T-helper 2 cell treated with Interferon-gamma antibody and Interleukin-4, amounts not matched to agents 5 μg/mL and 100 μg/mL, for 36 hours (primary cell): Measurements from ENCODE around the gene SYNE2.

Experiments used
- DNase-seq: peaks from one replicate; pipeline ENCODE4 v3.0.0; 2021; ENCODE audit warnings: low spot score
- H3K27ac Mint-ChIP-seq: one replicate; pipeline ENCODE4 v1.8.0; 2021; ENCODE audit warnings: mild to moderate bottlenecking, mixed read lengths
- H3K27me3 Mint-ChIP-seq: one replicate; pipeline ENCODE4 v1.8.0; 2021; ENCODE audit warnings: low read depth, mixed read lengths
- H3K36me3 Mint-ChIP-seq: one replicate; pipeline ENCODE4 v1.8.0; 2021; ENCODE audit warnings: low read depth, mixed read lengths
- H3K4me1 Mint-ChIP-seq: one replicate; pipeline ENCODE4 v1.8.0; 2021; ENCODE audit warnings: low read depth, mixed read lengths
- H3K4me3 Mint-ChIP-seq: one replicate; pipeline ENCODE4 v1.8.0; 2022; ENCODE audit warnings: mild to moderate bottlenecking, moderate library complexity, mixed read lengths
- H3K9me3 Mint-ChIP-seq: one replicate; pipeline ENCODE4 v1.8.0; 2021; ENCODE audit warnings: mixed read lengths

Gene SYNE2

DNA sequence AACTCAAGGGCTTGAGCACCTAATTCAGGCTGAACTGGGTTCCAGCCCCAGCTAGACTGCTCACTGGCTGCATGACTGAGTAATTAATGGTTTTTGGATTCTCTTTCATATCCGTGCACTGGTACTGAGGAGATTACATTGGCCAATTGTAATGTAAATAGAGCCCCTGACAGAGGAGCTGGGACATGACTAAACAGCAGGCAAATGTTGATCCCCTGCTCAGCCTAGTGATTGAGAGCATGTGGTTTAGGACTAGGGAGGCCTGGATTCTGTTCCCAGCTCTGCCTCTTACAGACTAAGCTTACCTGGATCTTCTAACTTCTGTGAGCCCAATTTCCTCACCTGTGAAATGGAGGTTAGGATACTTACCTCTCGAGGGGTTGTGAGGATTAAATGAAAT, 237.1 kb downstream of the SYNE2 start:
- H3K36me3 Mint-ChIP-seq, result peaks cover 6% of the 10 kb centered on the region
- H3K4me3 Mint-ChIP-seq, result no peak overlapping the region
- no peak for DNase-seq
- H3K9me3 Mint-ChIP-seq, result no peaks in the 10 kb centered on the region
- no peak overlapping the region for H3K27ac Mint-ChIP-seq
- H3K27me3 Mint-ChIP-seq, result no peaks in the 10 kb centered on the region
- H3K4me1 Mint-ChIP-seq, result no peaks in the 10 kb centered on the region

DNA sequence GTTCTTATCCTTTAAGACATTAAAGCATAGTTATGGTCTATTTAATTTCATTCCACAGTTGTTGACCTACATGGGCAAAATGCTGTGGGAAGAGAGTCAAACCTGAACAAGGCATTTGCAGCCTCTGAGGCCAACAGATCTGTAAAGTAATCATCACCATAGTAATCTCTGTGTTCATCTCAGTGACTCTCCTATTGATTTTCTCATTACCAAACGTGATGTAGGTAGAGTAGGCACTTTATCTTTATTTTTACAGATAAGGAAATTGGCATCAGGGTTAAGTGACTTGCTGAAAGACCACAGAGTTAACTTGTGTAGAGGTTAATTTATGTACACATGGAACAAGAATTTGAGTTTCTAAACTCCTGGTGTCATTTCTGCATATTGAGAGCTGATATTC, 238.4 kb downstream of the SYNE2 start:
- no peak for DNase-seq
- Mint-ChIP-seq H3K4me3 (no peak overlapping the region), H3K27ac (no peak overlapping the region), H3K36me3 (peaks cover 3% of the 10 kb centered on the region), H3K4me1 (no peaks in the 10 kb centered on the region), H3K9me3 (no peaks in the 10 kb centered on the region), H3K27me3 (no peaks in the 10 kb centered on the region)

DNA sequence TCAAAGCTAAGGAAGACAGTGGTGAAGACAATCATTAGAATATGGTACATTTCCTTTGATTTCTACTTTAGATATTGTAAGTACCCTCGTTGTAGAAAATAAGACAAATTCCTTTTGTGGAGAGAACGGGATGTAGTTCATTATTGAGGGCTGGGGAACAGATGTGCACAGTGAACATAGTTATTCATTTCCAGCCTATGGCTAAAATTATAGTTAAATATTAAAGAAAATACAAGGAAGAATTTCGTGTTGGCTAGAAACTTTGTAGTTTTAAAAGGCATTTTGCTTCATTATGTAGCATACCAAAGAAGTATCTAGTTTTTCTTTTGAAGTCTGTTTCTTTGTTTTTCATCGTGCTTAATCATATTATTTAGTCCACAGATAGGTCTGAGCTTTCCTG, 239.5 kb downstream of the SYNE2 start:
- Mint-ChIP-seq H3K36me3 (peaks cover 4% of the 10 kb centered on the region), H3K27ac (no peak overlapping the region), H3K4me3 (no peak overlapping the region), H3K27me3 (no peaks in the 10 kb centered on the region), H3K9me3 (no peaks in the 10 kb centered on the region), H3K4me1 (no peaks in the 10 kb centered on the region)
- DNase-seq, result no peak

DNA sequence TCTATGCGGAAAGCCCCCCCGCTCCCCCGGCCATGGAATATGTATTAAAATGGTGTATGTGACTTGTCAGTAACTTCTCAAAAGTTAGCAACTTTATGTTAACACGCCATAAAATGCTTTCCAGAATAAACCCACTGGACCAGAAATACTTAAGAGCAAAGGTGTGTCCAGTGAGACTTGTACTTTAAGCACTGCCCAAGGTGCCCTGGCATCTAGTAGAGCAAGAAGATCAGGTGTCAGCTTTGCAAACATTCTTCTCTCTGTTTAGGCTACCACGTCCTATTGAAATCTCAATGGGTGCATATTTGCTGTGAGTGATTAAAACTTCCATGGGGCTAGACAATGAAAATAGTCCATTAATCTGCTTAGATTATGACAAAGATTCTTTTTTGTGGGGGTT, 240.1 kb downstream of the SYNE2 start:
- Mint-ChIP-seq H3K4me3 (no peak overlapping the region), H3K27ac (no peak overlapping the region), H3K36me3 (peaks cover 4% of the 10 kb centered on the region), H3K4me1 (no peaks in the 10 kb centered on the region), H3K27me3 (no peaks in the 10 kb centered on the region), H3K9me3 (no peaks in the 10 kb centered on the region)
- no peak for DNase-seq

DNA sequence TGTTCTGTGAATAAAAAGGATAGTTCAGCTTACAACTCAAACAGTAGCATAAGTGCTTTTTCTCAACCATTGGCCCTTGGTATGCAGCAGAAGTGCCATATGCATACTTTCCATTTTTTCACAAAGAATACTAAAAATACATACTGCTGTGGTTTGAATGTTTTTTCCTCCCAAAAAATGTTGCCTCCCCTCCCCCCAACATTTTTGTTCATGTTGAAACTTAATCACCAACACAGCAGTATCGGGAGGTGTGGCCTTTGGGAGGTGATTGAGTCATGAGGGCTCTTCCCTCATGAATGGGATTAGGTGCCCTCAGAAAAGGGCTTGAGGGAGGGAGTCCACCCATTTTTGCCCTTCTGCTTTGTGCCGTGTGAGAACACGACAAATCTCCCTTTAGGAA, 242.8 kb downstream of the SYNE2 start:
- H3K27me3 Mint-ChIP-seq, result no peaks in the 10 kb centered on the region
- no peak overlapping the region for H3K27ac Mint-ChIP-seq
- no peak for DNase-seq
- H3K4me1 Mint-ChIP-seq, result no peaks in the 10 kb centered on the region
- H3K9me3 Mint-ChIP-seq, result no peaks in the 10 kb centered on the region
- H3K36me3 Mint-ChIP-seq, result peaks cover 8% of the 10 kb centered on the region
- H3K4me3 Mint-ChIP-seq, result no peak overlapping the region

DNA sequence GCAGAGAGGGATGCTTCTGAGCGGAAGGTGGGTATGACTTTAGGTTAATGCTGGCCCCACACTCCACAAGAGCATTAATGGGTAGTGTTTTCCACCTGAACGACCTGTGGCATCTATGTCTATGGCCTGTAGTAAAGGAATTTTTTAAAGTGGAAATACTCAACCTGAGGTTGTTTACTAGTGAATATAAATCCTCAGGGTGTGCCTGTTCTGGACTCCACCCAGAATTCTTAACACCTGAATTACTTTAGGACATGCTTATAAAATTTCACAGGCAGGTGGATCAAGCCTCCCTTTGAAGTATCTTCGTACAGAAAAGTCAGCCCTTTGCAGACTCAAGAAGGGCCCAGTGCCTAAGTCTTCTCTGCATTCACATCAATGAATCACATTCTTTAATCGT, 245.3 kb downstream of the SYNE2 start:
- Mint-ChIP-seq H3K36me3 (peaks cover 13% of the 10 kb centered on the region), H3K9me3 (no peaks in the 10 kb centered on the region), H3K27me3 (no peaks in the 10 kb centered on the region)

DNA sequence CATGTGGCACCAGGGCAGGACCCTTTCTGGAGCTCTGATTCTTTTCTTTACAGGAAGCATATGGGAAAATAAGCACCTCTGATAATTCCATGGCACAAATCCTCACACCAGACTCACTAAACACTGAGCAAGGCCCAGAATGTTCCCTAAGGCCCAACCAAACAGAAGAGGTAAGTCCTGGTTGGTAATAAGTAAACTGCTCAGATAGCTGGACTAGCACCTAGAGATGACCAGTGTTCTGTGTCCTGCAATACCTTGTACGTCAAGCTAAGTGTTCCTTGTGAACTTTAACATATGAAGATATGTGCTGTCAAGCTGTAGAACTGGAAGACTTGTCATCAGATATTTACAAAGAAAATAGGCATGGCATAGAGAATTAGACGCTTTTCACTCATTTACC, 254.6 kb downstream of the SYNE2 start:
- Mint-ChIP-seq H3K27me3 (no peaks in the 10 kb centered on the region), H3K27ac (no peak overlapping the region), H3K9me3 (no peaks in the 10 kb centered on the region), H3K36me3 (peaks cover 17% of the 10 kb centered on the region), H3K4me1 (no peaks in the 10 kb centered on the region), H3K4me3 (no peak overlapping the region)
- DNase-seq, result no peak

More for the DNA sequence above, 245.3 kb downstream of the SYNE2 start:
- Mint-ChIP-seq H3K4me1 (no peaks in the 10 kb centered on the region), H3K4me3 (no peak overlapping the region), H3K27ac (no peak overlapping the region)
- no peak for DNase-seq

DNA sequence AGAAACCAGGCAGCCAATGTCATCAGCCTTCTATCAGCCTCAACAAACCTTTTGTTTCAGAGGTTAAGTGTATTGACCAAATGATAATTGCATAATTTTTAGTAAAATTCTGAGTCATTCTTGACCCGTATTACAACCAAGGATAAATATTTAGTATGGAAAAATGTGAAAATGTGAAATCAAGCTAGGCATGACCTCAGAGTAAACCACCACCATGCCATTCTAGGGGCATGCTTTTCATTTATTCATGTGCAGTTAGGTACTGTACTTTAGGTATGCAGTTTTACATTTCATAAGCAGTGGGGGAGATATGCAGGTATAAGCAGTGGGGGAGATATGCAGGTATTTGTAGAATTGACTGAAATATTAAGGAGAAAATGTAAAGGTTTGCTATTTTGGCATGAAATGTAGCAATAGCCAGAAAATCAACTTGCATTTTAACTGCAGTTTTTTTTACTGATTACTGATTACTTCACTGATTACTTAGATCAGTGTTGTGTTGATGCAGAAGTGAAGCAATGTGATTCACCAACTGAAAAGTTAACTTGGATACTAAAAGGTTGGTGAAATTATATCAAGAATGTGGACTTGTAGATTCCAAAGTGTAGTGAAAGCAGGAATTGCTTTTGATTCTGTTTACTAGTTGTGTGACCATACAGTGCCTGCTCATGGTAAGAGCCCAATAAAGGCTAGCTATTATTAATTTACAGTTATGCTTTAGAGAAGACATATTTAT, 257.2 kb downstream of the SYNE2 start:
- Mint-ChIP-seq H3K4me1 (no peaks in the 10 kb centered on the region), H3K27ac (no peak overlapping the region), H3K9me3 (no peaks in the 10 kb centered on the region), H3K27me3 (no peaks in the 10 kb centered on the region), H3K4me3 (no peak overlapping the region), H3K36me3 (peaks cover 5% of the 10 kb centered on the region)
- DNase-seq, result no peak

DNA sequence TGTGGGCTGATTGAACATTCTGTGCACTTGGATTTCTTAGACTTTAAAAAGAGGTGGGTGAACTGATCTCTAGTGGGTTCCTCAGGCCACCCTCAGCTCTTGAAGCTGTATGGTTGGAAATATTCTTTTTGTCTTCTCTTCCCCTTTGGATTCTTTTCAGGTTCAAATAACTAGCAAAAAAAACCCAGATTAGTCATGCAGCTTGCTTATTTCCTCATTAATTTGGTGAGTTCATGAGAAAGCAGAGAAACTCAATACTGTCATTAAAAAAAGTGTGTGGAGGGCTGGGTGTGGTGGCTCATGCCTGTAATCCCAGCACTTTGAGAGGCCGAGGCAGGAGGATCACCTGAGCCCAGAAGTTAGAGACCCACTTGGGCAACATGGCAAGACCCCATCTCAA, 258.0 kb downstream of the SYNE2 start:
- Mint-ChIP-seq H3K27me3 (no peaks in the 10 kb centered on the region), H3K27ac (no peak overlapping the region), H3K9me3 (no peaks in the 10 kb centered on the region), H3K36me3 (peaks cover 7% of the 10 kb centered on the region), H3K4me3 (no peak overlapping the region), H3K4me1 (no peaks in the 10 kb centered on the region)
- DNase-seq, result no peak

DNA sequence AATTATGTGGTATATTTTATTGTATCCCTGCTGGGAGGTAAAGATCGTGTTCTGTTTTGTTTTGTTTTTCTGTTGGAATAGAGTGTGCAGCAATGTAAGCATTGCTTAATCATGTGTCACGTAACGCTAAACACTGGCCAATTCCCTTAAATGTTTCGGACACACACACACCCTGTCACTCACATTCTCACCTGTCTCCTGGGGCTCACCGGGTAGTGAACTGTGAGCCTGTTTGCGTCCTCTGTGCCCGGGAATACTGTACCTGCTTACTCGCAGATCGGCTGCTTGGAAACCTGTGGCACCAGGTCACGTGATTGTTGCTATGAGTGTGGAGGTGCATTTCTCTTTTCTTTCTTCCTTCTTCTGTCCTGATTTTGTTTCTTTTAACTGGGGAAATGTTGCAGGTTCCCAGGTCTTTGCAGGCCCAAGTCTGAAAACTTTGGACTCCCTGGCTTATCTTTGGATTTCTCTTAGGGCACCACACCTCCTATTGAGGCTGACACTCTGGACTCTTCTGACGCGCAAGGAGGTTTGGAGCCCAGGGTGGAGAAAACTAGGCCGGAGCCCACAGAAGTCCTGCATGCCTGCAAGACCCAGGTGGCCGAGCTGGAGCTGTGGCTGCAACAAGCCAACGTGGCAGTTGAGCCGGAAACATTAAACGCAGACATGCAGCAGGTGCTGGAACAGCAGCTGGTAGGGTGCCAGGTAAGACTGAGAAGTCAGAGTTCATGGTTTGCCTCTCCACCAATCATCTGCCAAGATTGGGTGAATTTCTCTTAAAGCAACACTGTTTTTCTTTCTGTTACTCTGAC, 260.3 kb downstream of the SYNE2 start:
- no peak for DNase-seq
- H3K4me3 Mint-ChIP-seq, result no peak overlapping the region
- no peak overlapping the region for H3K27ac Mint-ChIP-seq
- H3K27me3 Mint-ChIP-seq, result no peaks in the 10 kb centered on the region
- H3K4me1 Mint-ChIP-seq, result no peaks in the 10 kb centered on the region
- H3K9me3 Mint-ChIP-seq, result no peaks in the 10 kb centered on the region
- peaks cover 5% of the 10 kb centered on the region for H3K36me3 Mint-ChIP-seq

DNA sequence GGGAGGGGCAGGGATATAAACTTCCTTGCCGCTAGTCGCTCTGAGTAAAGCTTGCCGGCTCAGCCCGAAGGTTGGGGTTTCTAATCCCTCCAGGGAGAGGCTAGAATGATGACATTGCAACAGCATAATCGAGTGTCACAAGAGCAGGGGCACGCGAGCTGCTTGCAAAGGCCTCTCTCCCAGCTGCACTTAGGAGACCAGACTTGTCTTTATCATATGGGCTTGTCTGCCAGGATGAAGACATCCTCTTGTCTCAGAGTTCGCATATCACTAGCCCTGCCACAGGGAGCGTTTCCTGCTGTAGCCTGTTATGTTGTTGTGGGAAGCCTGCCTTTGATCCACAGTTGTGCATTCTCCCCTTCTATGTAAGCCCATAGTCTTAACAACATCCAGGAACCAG, 261.4 kb downstream of the SYNE2 start:
- no peaks in the 10 kb centered on the region for H3K27me3 Mint-ChIP-seq
- H3K9me3 Mint-ChIP-seq, result no peaks in the 10 kb centered on the region
- no peak overlapping the region for H3K27ac Mint-ChIP-seq
- no peaks in the 10 kb centered on the region for H3K4me1 Mint-ChIP-seq
- H3K4me3 Mint-ChIP-seq, result no peak overlapping the region
- no peak for DNase-seq
- H3K36me3 Mint-ChIP-seq, result peaks cover 7% of the 10 kb centered on the region

DNA sequence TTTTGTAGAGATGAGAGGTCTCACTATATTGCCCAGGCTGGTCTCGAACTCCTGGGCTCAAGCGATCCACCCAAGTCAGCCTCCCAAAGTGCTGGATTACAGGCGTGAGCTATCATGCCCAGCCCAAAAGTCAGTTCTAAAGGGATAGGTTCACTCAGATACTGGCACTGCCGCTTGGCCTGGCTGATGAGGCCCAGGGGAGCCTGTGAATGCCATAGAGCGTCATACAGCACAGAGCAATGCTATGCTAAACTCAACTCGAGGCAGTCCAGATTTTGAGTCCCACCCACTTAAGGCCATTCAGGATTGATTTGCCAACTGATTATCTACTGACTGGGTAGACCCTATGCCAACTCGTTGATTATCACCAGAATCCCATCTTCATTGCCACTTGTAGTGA, 262.0 kb downstream of the SYNE2 start:
- Mint-ChIP-seq H3K9me3 (no peaks in the 10 kb centered on the region), H3K4me3 (no peak overlapping the region), H3K36me3 (peaks cover 10% of the 10 kb centered on the region), H3K4me1 (no peaks in the 10 kb centered on the region), H3K27me3 (no peaks in the 10 kb centered on the region), H3K27ac (no peak overlapping the region)
- no peak for DNase-seq

DNA sequence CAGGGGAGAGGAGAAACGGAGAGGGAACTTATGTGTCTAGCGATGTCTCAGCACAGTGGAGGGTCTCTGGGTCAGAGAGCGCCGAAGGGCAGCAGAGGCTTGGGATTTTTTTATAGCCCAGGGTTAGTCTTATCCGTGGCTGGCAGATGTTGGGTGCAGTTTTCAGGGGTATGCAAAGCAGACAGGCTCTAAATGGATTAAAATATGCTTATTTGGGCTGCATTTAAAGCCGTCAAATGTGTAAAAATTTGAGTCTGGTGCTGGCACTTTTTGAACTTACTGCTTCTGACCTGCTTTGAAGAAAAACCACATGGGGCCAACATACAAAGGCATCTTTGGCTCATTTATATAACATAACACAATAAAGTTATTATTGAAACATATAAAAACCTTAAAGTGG, 262.6 kb downstream of the SYNE2 start:
- H3K36me3 Mint-ChIP-seq, result peaks cover 10% of the 10 kb centered on the region
- no peak overlapping the region for H3K27ac Mint-ChIP-seq
- H3K27me3 Mint-ChIP-seq, result no peaks in the 10 kb centered on the region

DNA sequence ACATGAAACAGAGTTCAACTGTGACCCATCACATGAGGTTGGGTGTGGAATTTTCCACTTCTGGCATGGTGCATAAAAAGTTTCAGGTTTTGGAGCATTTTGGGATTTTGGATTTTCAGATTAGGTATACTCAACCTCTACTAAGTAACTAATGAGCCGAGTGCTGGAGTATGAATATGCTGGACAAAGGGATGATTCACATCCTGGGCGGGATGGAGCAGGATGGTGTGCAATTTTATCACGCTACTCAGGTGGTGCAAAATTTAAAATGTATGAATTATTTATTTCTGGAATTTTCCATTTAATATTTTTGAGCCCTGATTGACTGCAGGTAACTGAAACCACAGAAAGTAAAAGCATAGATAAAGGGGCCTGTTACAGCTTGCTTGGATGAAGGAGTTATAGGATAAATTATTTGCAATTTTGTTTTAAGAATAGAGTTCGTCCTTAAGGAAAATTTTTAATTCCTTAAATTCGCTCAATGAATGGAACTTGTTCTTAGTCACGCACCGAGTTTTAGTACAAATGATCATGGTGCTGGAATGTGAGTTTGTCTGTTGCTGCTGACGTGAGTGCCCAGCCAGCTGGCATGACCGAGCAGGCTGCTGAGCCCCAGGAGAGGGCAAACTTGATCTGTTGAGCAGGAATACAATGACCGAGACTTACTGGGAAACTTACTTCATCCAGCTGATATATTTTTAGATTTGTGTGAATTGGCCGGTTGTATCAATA, 265.0 kb downstream of the SYNE2 start:
- Mint-ChIP-seq H3K36me3 (peaks cover 15% of the 10 kb centered on the region), H3K27me3 (no peaks in the 10 kb centered on the region), H3K9me3 (no peaks in the 10 kb centered on the region), H3K27ac (no peak overlapping the region), H3K4me3 (no peak overlapping the region), H3K4me1 (no peaks in the 10 kb centered on the region)
- no peak for DNase-seq

More for the DNA sequence above, 262.6 kb downstream of the SYNE2 start:
- Mint-ChIP-seq H3K9me3 (no peaks in the 10 kb centered on the region), H3K4me1 (no peaks in the 10 kb centered on the region), H3K4me3 (no peak overlapping the region)
- no peak for DNase-seq
